Measurements from ENCODE around the gene ANAPC16. TPM values are rescaled to one million over a fixed set of nuclear protein-coding genes. Genes with fewer than 3 reads are reported as not detected.
A peak's percentile ranks its signal among the peaks of the same experiment; 100 is the strongest.

Gene ANAPC16
- polyA plus RNA-seq, 2 of the 4 experiments (the other 2 are of a cell fraction): 75.1 to 165 TPM

GRCh38 chr10:72263613-72264241 lies 47.9 kb downstream of the ANAPC16 start:
- Histone ChIP-seq H3K4me2 (peak overlapping the region; percentile 37), H3K9me3 (no peaks in the 10 kb centered on the region), H3K4me1 (peaks cover 69% of the 10 kb centered on the region), H3K4me3 (no peak overlapping the region), H3K27ac (peak overlapping the region; percentile 99 to 100)
- TF ChIP-seq PBX3 (IDR thresholded peaks at IDR 0.05) (no peak), KDM5A (IDR thresholded peaks at IDR 0.05) (no peak), USF2 (IDR thresholded peaks at IDR 0.05) (no peak), ATOH8 (CRISPR knock-in tag; IDR thresholded peaks at IDR 0.05; ENCODE audit: low read depth) (no peak), GATA3 (IDR thresholded peaks at IDR 0.05; ENCODE audit: borderline replicate concordance) (no peak), TP53 (CRISPR knock-in tag; IDR thresholded peaks at IDR 0.05) (no peak), E2F6 (IDR thresholded peaks at IDR 0.05; ENCODE audit: borderline replicate concordance, low read depth) (no peak), CTCF (IDR thresholded peaks at IDR 0.05) (no peak), JUNB (IDR thresholded peaks at IDR 0.05) (no peak), KDM1A (IDR thresholded peaks at IDR 0.05; ENCODE audit: low read depth) (no peak), BCL3 (IDR thresholded peaks at IDR 0.05) (no peak), ZNF302 (CRISPR knock-in tag; IDR thresholded peaks at IDR 0.05) (no peak), MAX (IDR thresholded peaks at IDR 0.05) (peak; percentile 24; the same call in 1 of the 2 replicates), EP300 (IDR thresholded peaks at IDR 0.05) (0 out of 5 replicates have a peak, but pooled peaks of 1 of the 2 experiments have one; percentile 23), POLR2AphosphoS2 (conservative IDR thresholded peaks at IDR 0.05; ENCODE audit: low read length) (no peak), CEBPB (IDR thresholded peaks at IDR 0.05) (peak in 1 of 2 experiments; percentile 62; a peak in 2 of 4 replicates), HES2 (IDR thresholded peaks at IDR 0.05) (no peak), FOXS1 (CRISPR knock-in tag; IDR thresholded peaks at IDR 0.05) (no peak)
- ATAC-seq (no peak), DNase-seq (ENCODE audit: low read depth in 1 of 2, low spot score in 1 of 2) (peak in 1 of 2 experiments; percentile 76), FAIRE-seq (no peak)
- ChIA-PET POLR2A (interaction anchor here (1.1 to 3.0 kb wide), 4 partner anchors 9 to 57 kb away, joined by 4 to 36 read pairs (median 6); partner anchors contain the start of gene DDIT4), CTCF (interaction anchor here (0.8 to 1.8 kb wide), 8 partner anchors 8 to 367 kb away, joined by 3 to 6 read pairs (median 3); no protein-coding TSS in a partner anchor)
- 48% methylated on average over 6 of the region's 6 CpGs for WGBS (ENCODE audit: missing lambda C conversion rate)

- DNase-seq (ENCODE audit: low read depth in 1 of 2, low spot score in 1 of 2): no peak
- Histone ChIP-seq H3K27ac (peak overlapping the region; percentile 99 to 100), H3K9me3 (no peaks in the 10 kb centered on the region), H3K4me1 (peaks cover 61% of the 10 kb centered on the region), H3K4me2 (peak overlapping the region; percentile 37; the same call in 1 of the 3 replicates), H3K4me3 (no peak overlapping the region)
- WGBS (ENCODE audit: missing lambda C conversion rate): 89% methylated on average over 1 of the region's 1 CpG
- ChIA-PET POLR2A (interaction anchor here (1.1 to 3.0 kb wide), 4 partner anchors 8 to 57 kb away, joined by 4 to 36 read pairs (median 6); partner anchors contain the start of gene DDIT4), CTCF (interaction anchor here (0.7 to 1.8 kb wide), 9 partner anchors 8 to 950 kb away, joined by 3 to 6 read pairs (median 3); no protein-coding TSS in a partner anchor)
- no peak for ATAC-seq
- FAIRE-seq: no peak
- TF ChIP-seq CBX2 (IDR thresholded peaks at IDR 0.05; ENCODE audit: borderline replicate concordance, low read depth) (no peak), RFX5 (IDR thresholded peaks at IDR 0.05) (no peak), HMGXB4 (CRISPR knock-in tag; IDR thresholded peaks at IDR 0.05; ENCODE audit: borderline replicate concordance) (no peak), GATA3 (IDR thresholded peaks at IDR 0.05; ENCODE audit: borderline replicate concordance) (no peak), ZNF302 (CRISPR knock-in tag; IDR thresholded peaks at IDR 0.05) (no peak), HEYL (CRISPR knock-in tag; IDR thresholded peaks at IDR 0.05) (no peak), RARB (CRISPR knock-in tag; IDR thresholded peaks at IDR 0.05) (no peak), TFCP2L1 (CRISPR knock-in tag; IDR thresholded peaks at IDR 0.05) (no peak), TP53 (CRISPR knock-in tag; IDR thresholded peaks at IDR 0.05) (no peak), E2F6 (IDR thresholded peaks at IDR 0.05; ENCODE audit: borderline replicate concordance, low read depth) (no peak), HOXA7 (CRISPR knock-in tag; IDR thresholded peaks at IDR 0.05) (no peak), HOXB13 (CRISPR knock-in tag; IDR thresholded peaks at IDR 0.05; ENCODE audit: low read depth) (no peak)
These were observed 48.7 kb downstream of the ANAPC16 start for GRCh38 chr10:72264536-72264935.

Data from A549 (cell line).